Sigmoid colon (tissue), 4 donors: ENCODE measurements around the gene CACNA2D3.

Experiments
- EP300 ChIP-seq, 4 donors: sonication (generic); formaldehyde crosslinking; IDR thresholded peaks; one replicate each; pipeline ENCODE4 v1.6.1; 2017; ENCODE audit warnings: antibody characterized with exemption in 4 of 4
- POLR2A ChIP-seq, 2 donors: fragments of 450-650 bp; IDR thresholded peaks; one replicate each; pipeline ENCODE4 v1.6.1; 2016; ENCODE audit warnings: antibody characterized with exemption in 2 of 2, mild to moderate bottlenecking in 2 of 2, moderate library complexity in 2 of 2
- POLR2AphosphoS5 ChIP-seq, 4 donors: sonication (generic); formaldehyde crosslinking; IDR thresholded peaks; one replicate each; pipeline ENCODE4 v1.6.1; 2017; ENCODE audit warnings: antibody characterized with exemption in 4 of 4
- TF ChIP-seq, protein P1 (sequence below), 4 experiments: fragments of 450-650 bp in 3 of 4; fragments of 200-600 bp in 1 of 4; IDR thresholded peaks; one replicate each; pipeline ENCODE4 v1.5.1; 2016 to 2019; ENCODE audit warnings: antibody characterized with exemption in 4 of 4, mild to moderate bottlenecking in 3 of 4, moderate library complexity in 2 of 4

DNA sequence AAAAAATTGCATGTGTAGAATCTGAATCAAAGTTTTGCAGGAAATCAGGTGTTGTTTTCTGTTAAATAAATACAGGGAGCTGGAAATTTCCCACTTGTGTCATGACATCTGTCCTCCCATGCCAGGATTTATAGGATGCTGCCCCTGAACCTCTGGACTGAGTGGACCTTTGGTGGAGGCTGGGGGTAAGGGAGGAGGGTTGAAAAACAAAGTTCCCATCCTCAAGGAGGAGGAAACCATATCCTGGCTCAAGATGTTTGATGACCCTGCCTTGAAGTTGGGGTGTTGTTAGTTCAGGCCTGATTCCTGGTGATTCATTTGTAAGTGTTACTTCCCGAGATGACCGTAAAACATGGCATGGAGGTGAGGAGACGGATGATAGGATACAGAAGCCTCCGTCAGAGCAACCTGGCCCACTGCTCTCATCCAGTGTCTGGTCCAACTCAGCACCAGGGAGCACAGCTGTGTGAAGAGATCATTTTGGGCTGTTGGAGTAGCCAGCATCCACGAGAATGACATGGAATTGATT, 223.6 kb downstream of the CACNA2D3 start:
- TF ChIP-seq EP300 (IDR thresholded peaks at IDR 0.05) (no peak), POLR2A (IDR thresholded peaks at IDR 0.05) (no peak), POLR2AphosphoS5 (IDR thresholded peaks at IDR 0.05) (no peak)
- TF ChIP-seq, protein P1, sequence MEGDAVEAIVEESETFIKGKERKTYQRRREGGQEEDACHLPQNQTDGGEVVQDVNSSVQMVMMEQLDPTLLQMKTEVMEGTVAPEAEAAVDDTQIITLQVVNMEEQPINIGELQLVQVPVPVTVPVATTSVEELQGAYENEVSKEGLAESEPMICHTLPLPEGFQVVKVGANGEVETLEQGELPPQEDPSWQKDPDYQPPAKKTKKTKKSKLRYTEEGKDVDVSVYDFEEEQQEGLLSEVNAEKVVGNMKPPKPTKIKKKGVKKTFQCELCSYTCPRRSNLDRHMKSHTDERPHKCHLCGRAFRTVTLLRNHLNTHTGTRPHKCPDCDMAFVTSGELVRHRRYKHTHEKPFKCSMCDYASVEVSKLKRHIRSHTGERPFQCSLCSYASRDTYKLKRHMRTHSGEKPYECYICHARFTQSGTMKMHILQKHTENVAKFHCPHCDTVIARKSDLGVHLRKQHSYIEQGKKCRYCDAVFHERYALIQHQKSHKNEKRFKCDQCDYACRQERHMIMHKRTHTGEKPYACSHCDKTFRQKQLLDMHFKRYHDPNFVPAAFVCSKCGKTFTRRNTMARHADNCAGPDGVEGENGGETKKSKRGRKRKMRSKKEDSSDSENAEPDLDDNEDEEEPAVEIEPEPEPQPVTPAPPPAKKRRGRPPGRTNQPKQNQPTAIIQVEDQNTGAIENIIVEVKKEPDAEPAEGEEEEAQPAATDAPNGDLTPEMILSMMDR (IDR thresholded peaks at IDR 0.05): no peak
